Caco-2 (cell line): ENCODE data around the gene LRRK2. TPM values are rescaled to one million over a fixed set of nuclear protein-coding genes. Genes with fewer than 3 reads are reported as not detected.

Experiments
- BruUV-seq: library from RNA; stranded (reverse); fragments of 400-500 nt; replicated peaks from 2 replicates; lab custom pipeline; 2021; lab: Mats Ljungman, UMichigan
- CTCF ChIA-PET: fragments of 300-600 bp; sonication (Branson Sonifier 250); formaldehyde crosslinking; loops from one replicate; lab custom pipeline; 2022; ENCODE audit warnings: antibody characterized with exemption; lab: Charles Lee
- POLR2A ChIA-PET: fragments of 300-600 bp; sonication (Branson Sonifier 250); formaldehyde crosslinking; loops from one replicate; lab custom pipeline; 2022; ENCODE audit warnings: antibody characterized with exemption; lab: Charles Lee
- DNase-seq, 2 experiments: peaks; one replicate each; pipeline versions ENCODE4 v3.0.0 to v3.0.0-alpha.2; 2020 to 2022
- H3K27me3 ChIP-seq: replicated peaks from 2 replicates; pipeline ENCODE4 v1.6.0; 2011; ENCODE audit warnings: low read length; ENCODE audit not compliant: control insufficient read depth, insufficient read depth
- H3K36me3 ChIP-seq: 2 replicates; pipeline ENCODE4 v1.5.1; 2011; ENCODE audit warnings: low read length; ENCODE audit not compliant: control insufficient read depth, insufficient read depth
- H3K4me1 ChIP-seq: fragments of 250-450 bp; sonication (Bioruptor Pico); 2 replicates; pipeline ENCODE4 v1.5.1; 2020; ENCODE audit warnings: mild to moderate bottlenecking
- H3K4me3 ChIP-seq: 2 replicates; pipeline ENCODE4 v1.5.1; 2011; ENCODE audit warnings: low read depth, mild to moderate bottlenecking, control low read depth, low read length
- H3K9me3 ChIP-seq: fragments of 250-450 bp; sonication (Bioruptor Pico); 2 replicates; pipeline ENCODE4 v1.5.1; 2020; ENCODE audit warnings: mild to moderate bottlenecking, moderate library complexity
- H3K27ac Mint-ChIP-seq: one replicate; pipeline ENCODE4 v1.8.0; 2022; ENCODE audit warnings: mixed read lengths; ENCODE audit not compliant: unreplicated experiment
- H3K27me3 Mint-ChIP-seq: one replicate; pipeline ENCODE4 v1.8.0; 2022; ENCODE audit warnings: mixed read lengths; ENCODE audit not compliant: insufficient read depth, unreplicated experiment
- H3K36me3 Mint-ChIP-seq: one replicate; pipeline ENCODE4 v1.8.0; 2022; ENCODE audit warnings: mild to moderate bottlenecking, mixed read lengths; ENCODE audit not compliant: insufficient read depth, unreplicated experiment
- H3K4me1 Mint-ChIP-seq: one replicate; pipeline ENCODE4 v1.8.0; 2022; ENCODE audit warnings: low read depth, mixed read lengths; ENCODE audit not compliant: unreplicated experiment
- H3K4me3 Mint-ChIP-seq: one replicate; pipeline ENCODE4 v1.8.0; 2022; ENCODE audit warnings: mild to moderate bottlenecking, moderate library complexity, mixed read lengths; ENCODE audit not compliant: unreplicated experiment
- H3K9me3 Mint-ChIP-seq: one replicate; pipeline ENCODE4 v1.8.0; 2022; ENCODE audit warnings: mixed read lengths; ENCODE audit not compliant: unreplicated experiment
- CTCF ChIP-seq, 2 experiments: fragments of 200-600 bp in 1 of 2; IDR thresholded peaks; 1 replicate in 1 of 2; 2 replicates in 1 of 2; pipeline versions ENCODE4 v1.5.1 to v1.8.0; 2011 to 2022; ENCODE audit warnings: antibody characterized with exemption in 1 of 2, control low read depth in 1 of 2, inconsistent platforms in 1 of 2, low read depth in 1 of 2, low read length in 1 of 2, mild to moderate bottlenecking in 1 of 2, moderate library complexity in 1 of 2; ENCODE audit not compliant: insufficient read depth in 1 of 2, severe bottlenecking in 1 of 2, unreplicated experiment in 1 of 2
- intact Hi-C: fragments of 100-400 bp; cut with micrococcal nuclease; formaldehyde crosslinking; loops from one replicate; pipeline ENCODE4 v1.10.0; 2022; ENCODE audit not compliant: unreplicated experiment
- total RNA-seq: library from RNA; stranded (reverse); gene quantifications from 2 replicates; pipeline ENCODE4 v1.2.3, GENCODE V29; 2022

LRRK2 gene
- total RNA-seq, 1 experiment from 2014 or later = 0.11 TPM

GRCh38 chr12:40253936-40254335 is 29.1 kb downstream of the LRRK2 start:
- Histone ChIP-seq H3K9me3 (no peaks in the 10 kb centered on the region), H3K4me1 (no peaks in the 10 kb centered on the region), H3K4me3 (no peak overlapping the region), H3K27me3 (no peaks in the 10 kb centered on the region), H3K36me3 (no peaks in the 10 kb centered on the region)
- H3K27ac Mint-ChIP-seq = no peak overlapping the region
- no peaks in the 10 kb centered on the region for H3K27me3 Mint-ChIP-seq
- DNase-seq = no peak
- H3K4me3 Mint-ChIP-seq = no peak overlapping the region
- H3K36me3 Mint-ChIP-seq = no peaks in the 10 kb centered on the region
- ChIA-PET CTCF (no interaction called here), POLR2A (no interaction called here)
- no peaks in the 10 kb centered on the region for H3K9me3 Mint-ChIP-seq
- TF ChIP-seq CTCF (IDR thresholded peaks at IDR 0.05; ENCODE audit: insufficient read depth in 1 of 2, low read depth in 1 of 2, low read length in 1 of 2, severe bottlenecking in 1 of 2, unreplicated experiment in 1 of 2) = no peak
- intact Hi-C loops = no loop called here
- H3K4me1 Mint-ChIP-seq = no peaks in the 10 kb centered on the region
- no TSS peak for BruUV-seq

- CTCF ChIA-PET = no interaction called here
- POLR2A ChIA-PET = no interaction called here
- Mint-ChIP-seq H3K4me3 (no peak overlapping the region), H3K9me3 (no peaks in the 10 kb centered on the region), H3K4me1 (no peaks in the 10 kb centered on the region), H3K27me3 (no peaks in the 10 kb centered on the region), H3K36me3 (no peaks in the 10 kb centered on the region), H3K27ac (no peak overlapping the region)
- DNase-seq = no peak
- Histone ChIP-seq H3K9me3 (no peaks in the 10 kb centered on the region), H3K4me1 (no peaks in the 10 kb centered on the region), H3K4me3 (no peak overlapping the region), H3K27me3 (no peaks in the 10 kb centered on the region), H3K36me3 (no peaks in the 10 kb centered on the region)
- intact Hi-C loops = no loop called here
- no TSS peak for BruUV-seq
- no peak for TF ChIP-seq CTCF (IDR thresholded peaks at IDR 0.05; ENCODE audit: insufficient read depth in 1 of 2, low read depth in 1 of 2, low read length in 1 of 2, severe bottlenecking in 1 of 2, unreplicated experiment in 1 of 2)
Observed at GRCh38 chr12:40254455-40255085, 29.8 kb downstream of the LRRK2 start.

GRCh38 chr12:40258371-40258770 is 33.6 kb downstream of the LRRK2 start:
- no peak overlapping the region for H3K4me3 ChIP-seq
- no peak overlapping the region for H3K4me3 Mint-ChIP-seq
- H3K4me1 ChIP-seq = no peaks in the 10 kb centered on the region
- no peak for DNase-seq
- H3K27ac Mint-ChIP-seq = no peak overlapping the region
- peaks cover 3% of the 10 kb centered on the region for H3K27me3 Mint-ChIP-seq
- intact Hi-C loops = no loop called here
- ChIA-PET CTCF (interaction anchor here (0.6 kb wide), 1 partner anchor 97 kb away, joined by 3 read pairs; no protein-coding TSS in a partner anchor), POLR2A (no interaction called here)
- no peaks in the 10 kb centered on the region for H3K4me1 Mint-ChIP-seq
- no peaks in the 10 kb centered on the region for H3K9me3 ChIP-seq
- H3K36me3 ChIP-seq = no peaks in the 10 kb centered on the region
- no peaks in the 10 kb centered on the region for H3K36me3 Mint-ChIP-seq
- no TSS peak for BruUV-seq
- no peak for TF ChIP-seq CTCF (IDR thresholded peaks at IDR 0.05; ENCODE audit: insufficient read depth in 1 of 2, low read depth in 1 of 2, low read length in 1 of 2, severe bottlenecking in 1 of 2, unreplicated experiment in 1 of 2)
- no peaks in the 10 kb centered on the region for H3K27me3 ChIP-seq
- H3K9me3 Mint-ChIP-seq = no peaks in the 10 kb centered on the region
